GM18873 (cell line): Measurements from ENCODE around the gene CCNYL1.
"Not testable (repeated sequence)": the region's sequence is repeated elsewhere in the genome, so short reads cannot be mapped to it uniquely, and the experiment has no call there.

Experiments
- ATAC-seq: cut with Tn5 transposase; IDR thresholded peaks from one replicate; pipeline ENCODE4 v1.9.1; 2021; ENCODE audit warnings: mild to moderate bottlenecking, moderate library complexity, moderate number of reproducible peaks; ENCODE audit not compliant: unreplicated experiment, low FRiP score

Gene CCNYL1

GRCh38 chr2:207696911-207697310 lies 14.5 kb upstream of the CCNYL1 start:
- ATAC-seq: not testable (repeated sequence)

- ATAC-seq: no peak
Measured at GRCh38 chr2:207697411-207697810, 14.0 kb upstream of the CCNYL1 start.

- no peak for ATAC-seq
Measured at GRCh38 chr2:207698301-207698700, 13.1 kb upstream of the CCNYL1 start.

GRCh38 chr2:207704078-207704477 lies 7.4 kb upstream of the CCNYL1 start:
- ATAC-seq: no peak

- ATAC-seq: no peak
Measured at GRCh38 chr2:207704671-207705070, 6.8 kb upstream of the CCNYL1 start.

- ATAC-seq: no peak
Measured at GRCh38 chr2:207706936-207707860, 4.2 kb upstream of the CCNYL1 start.

- peak; percentile 24 for ATAC-seq
Measured at GRCh38 chr2:207711750-207712530, 500 bp downstream of the CCNYL1 start.

GRCh38 chr2:207716056-207716455 lies 4.6 kb downstream of the CCNYL1 start:
- no peak for ATAC-seq

GRCh38 chr2:207718521-207718920 lies 7.1 kb downstream of the CCNYL1 start:
- no peak for ATAC-seq

- ATAC-seq: no peak
Measured at GRCh38 chr2:207719008-207719407, 7.6 kb downstream of the CCNYL1 start.

GRCh38 chr2:207719655-207720054 lies 8.2 kb downstream of the CCNYL1 start:
- ATAC-seq: not testable (repeated sequence)

- ATAC-seq: no peak
Measured at GRCh38 chr2:207720517-207721187, 9.2 kb downstream of the CCNYL1 start.

- ATAC-seq: no peak
Measured at GRCh38 chr2:207722773-207723424, 11.5 kb downstream of the CCNYL1 start.

- not testable (repeated sequence) for ATAC-seq
Measured at GRCh38 chr2:207723425-207723787, 12.0 kb downstream of the CCNYL1 start.

GRCh38 chr2:207724113-207724512 lies 12.7 kb downstream of the CCNYL1 start:
- no peak for ATAC-seq

- ATAC-seq: no peak
Measured at GRCh38 chr2:207725873-207726578, 14.6 kb downstream of the CCNYL1 start.

GRCh38 chr2:207727261-207727660 lies 15.8 kb downstream of the CCNYL1 start:
- no peak for ATAC-seq

- ATAC-seq: no peak
Measured at GRCh38 chr2:207729465-207729998, 18.1 kb downstream of the CCNYL1 start.

- ATAC-seq: no peak
Measured at GRCh38 chr2:207731138-207731537, 19.7 kb downstream of the CCNYL1 start.
